HEK293 (cell line): ENCODE data around the gene FAM83C.

Source experiments
- AEBP2 ChIP-seq: fragments of 450-650 bp; formaldehyde crosslinking; IDR thresholded peaks from 2 replicates; pipeline ENCODE4 v1.5.1; 2016; ENCODE audit warnings: missing biosample characterization, missing genetic modification characterization, borderline replicate concordance
- KLF16 ChIP-seq: fragments of 450-650 bp; formaldehyde crosslinking; IDR thresholded peaks from 2 replicates; pipeline ENCODE4 v1.5.1; 2017; ENCODE audit warnings: missing biosample characterization, missing genetic modification characterization
- PRDM10 ChIP-seq: fragments of 450-650 bp; formaldehyde crosslinking; IDR thresholded peaks from 2 replicates; pipeline ENCODE4 v1.5.1; 2016; ENCODE audit warnings: missing biosample characterization, missing genetic modification characterization
- RBAK ChIP-seq: fragments of 450-650 bp; formaldehyde crosslinking; IDR thresholded peaks from 2 replicates; pipeline ENCODE4 v1.5.1; 2016; ENCODE audit warnings: missing biosample characterization, missing genetic modification characterization
- SP3 ChIP-seq: fragments of 450-650 bp; formaldehyde crosslinking; IDR thresholded peaks from 2 replicates; pipeline ENCODE4 v1.5.1; 2016; ENCODE audit warnings: missing biosample characterization, missing genetic modification characterization
- TCF7L2 ChIP-seq: IDR thresholded peaks from 2 replicates; pipeline ENCODE4 v1.6.1; 2011; ENCODE audit warnings: low read depth, mild to moderate bottlenecking, inconsistent platforms, low read length, moderate library complexity, borderline replicate concordance
- WT1 ChIP-seq: fragments of 450-650 bp; formaldehyde crosslinking; IDR thresholded peaks from 2 replicates; pipeline ENCODE4 v1.5.1; 2016; ENCODE audit warnings: missing biosample characterization, missing genetic modification characterization
- ZBTB20 ChIP-seq: fragments of 450-650 bp; formaldehyde crosslinking; IDR thresholded peaks from 2 replicates; pipeline ENCODE4 v1.5.1; 2016; ENCODE audit warnings: missing biosample characterization, missing genetic modification characterization
- ZFP37 ChIP-seq: fragments of 450-650 bp; formaldehyde crosslinking; IDR thresholded peaks from 2 replicates; pipeline ENCODE4 v1.5.1; 2016; ENCODE audit warnings: missing biosample characterization, missing genetic modification characterization
- ZIC2 ChIP-seq: fragments of 450-650 bp; formaldehyde crosslinking; IDR thresholded peaks from 2 replicates; pipeline ENCODE4 v1.5.1; 2016; ENCODE audit warnings: missing biosample characterization, missing genetic modification characterization
- ZNF114 ChIP-seq: fragments of 450-650 bp; formaldehyde crosslinking; IDR thresholded peaks from 2 replicates; pipeline ENCODE4 v1.5.0; 2017; ENCODE audit warnings: missing biosample characterization, missing genetic modification characterization
- ZNF2 ChIP-seq: fragments of 450-650 bp; formaldehyde crosslinking; IDR thresholded peaks from 2 replicates; pipeline ENCODE4 v1.5.1; 2016; ENCODE audit warnings: missing biosample characterization, missing genetic modification characterization
- ZNF221 ChIP-seq: fragments of 450-650 bp; formaldehyde crosslinking; IDR thresholded peaks from 2 replicates; pipeline ENCODE4 v1.5.1; 2017; ENCODE audit warnings: missing biosample characterization, missing genetic modification characterization, borderline replicate concordance
- ZNF23 ChIP-seq: fragments of 450-650 bp; formaldehyde crosslinking; IDR thresholded peaks from 2 replicates; pipeline ENCODE4 v1.5.1; 2016; ENCODE audit warnings: missing biosample characterization, missing genetic modification characterization, borderline replicate concordance
- ZNF324 ChIP-seq: fragments of 450-650 bp; formaldehyde crosslinking; IDR thresholded peaks from 2 replicates; pipeline ENCODE4 v1.5.1; 2016; ENCODE audit warnings: missing biosample characterization, missing genetic modification characterization
- ZNF426 ChIP-seq: fragments of 450-650 bp; formaldehyde crosslinking; IDR thresholded peaks from 2 replicates; pipeline ENCODE4 v1.5.1; 2017; ENCODE audit warnings: missing biosample characterization, missing genetic modification characterization, mild to moderate bottlenecking, inconsistent platforms, moderate library complexity
- ZNF510 ChIP-seq: fragments of 450-650 bp; formaldehyde crosslinking; IDR thresholded peaks from 2 replicates; pipeline ENCODE4 v1.5.1; 2018; ENCODE audit warnings: mild to moderate bottlenecking, missing genetic modification characterization, missing biosample characterization; ENCODE audit not compliant: insufficient replicate concordance
- ZNF513 ChIP-seq: fragments of 450-650 bp; IDR thresholded peaks from 2 replicates; pipeline ENCODE4 v1.5.1; 2018; ENCODE audit warnings: missing biosample characterization, missing genetic modification characterization
- ZNF571 ChIP-seq: fragments of 450-650 bp; formaldehyde crosslinking; IDR thresholded peaks from 2 replicates; pipeline ENCODE4 v1.5.0; 2017; ENCODE audit warnings: missing biosample characterization, missing genetic modification characterization
- ZNF610 ChIP-seq: fragments of 450-650 bp; formaldehyde crosslinking; IDR thresholded peaks from 2 replicates; pipeline ENCODE4 v1.5.1; 2016; ENCODE audit warnings: missing biosample characterization, missing genetic modification characterization, borderline replicate concordance
- ZNF707 ChIP-seq: fragments of 450-650 bp; formaldehyde crosslinking; IDR thresholded peaks from 2 replicates; pipeline ENCODE4 v1.5.1; 2016; ENCODE audit warnings: missing biosample characterization, missing genetic modification characterization
- ZNF76 ChIP-seq: fragments of 450-650 bp; formaldehyde crosslinking; IDR thresholded peaks from 2 replicates; pipeline ENCODE4; 2016; ENCODE audit warnings: low read depth, missing biosample characterization, missing genetic modification characterization, borderline replicate concordance
- ZNF777 ChIP-seq: fragments of 450-650 bp; formaldehyde crosslinking; IDR thresholded peaks from 2 replicates; pipeline ENCODE4 v1.5.1; 2017; ENCODE audit warnings: missing biosample characterization, missing genetic modification characterization, borderline replicate concordance
- ZNF785 ChIP-seq: fragments of 450-650 bp; formaldehyde crosslinking; IDR thresholded peaks from 2 replicates; pipeline ENCODE4 v1.5.1; 2016; ENCODE audit warnings: missing biosample characterization, missing genetic modification characterization
- ZSCAN23 ChIP-seq: fragments of 450-650 bp; formaldehyde crosslinking; IDR thresholded peaks from 2 replicates; pipeline ENCODE4 v1.5.1; 2016; ENCODE audit warnings: missing biosample characterization, missing genetic modification characterization
- ZSCAN5A ChIP-seq: fragments of 450-650 bp; formaldehyde crosslinking; IDR thresholded peaks from 2 replicates; pipeline ENCODE4 v1.5.1; 2016; ENCODE audit warnings: missing biosample characterization, missing genetic modification characterization
- ZXDB ChIP-seq: fragments of 450-650 bp; formaldehyde crosslinking; IDR thresholded peaks from 2 replicates; pipeline ENCODE4 v1.5.1; 2016; ENCODE audit warnings: missing biosample characterization, missing genetic modification characterization
- TF ChIP-seq, protein P1 (sequence below): fragments of 450-650 bp; formaldehyde crosslinking; IDR thresholded peaks from 2 replicates; pipeline ENCODE4 v1.5.1; 2016; ENCODE audit warnings: missing biosample characterization, missing genetic modification characterization, low read depth
- TF ChIP-seq, protein P2 (sequence below): fragments of 450-650 bp; formaldehyde crosslinking; IDR thresholded peaks from 2 replicates; pipeline ENCODE4 v1.5.1; 2016; ENCODE audit warnings: missing biosample characterization, missing genetic modification characterization

Gene FAM83C

DNA sequence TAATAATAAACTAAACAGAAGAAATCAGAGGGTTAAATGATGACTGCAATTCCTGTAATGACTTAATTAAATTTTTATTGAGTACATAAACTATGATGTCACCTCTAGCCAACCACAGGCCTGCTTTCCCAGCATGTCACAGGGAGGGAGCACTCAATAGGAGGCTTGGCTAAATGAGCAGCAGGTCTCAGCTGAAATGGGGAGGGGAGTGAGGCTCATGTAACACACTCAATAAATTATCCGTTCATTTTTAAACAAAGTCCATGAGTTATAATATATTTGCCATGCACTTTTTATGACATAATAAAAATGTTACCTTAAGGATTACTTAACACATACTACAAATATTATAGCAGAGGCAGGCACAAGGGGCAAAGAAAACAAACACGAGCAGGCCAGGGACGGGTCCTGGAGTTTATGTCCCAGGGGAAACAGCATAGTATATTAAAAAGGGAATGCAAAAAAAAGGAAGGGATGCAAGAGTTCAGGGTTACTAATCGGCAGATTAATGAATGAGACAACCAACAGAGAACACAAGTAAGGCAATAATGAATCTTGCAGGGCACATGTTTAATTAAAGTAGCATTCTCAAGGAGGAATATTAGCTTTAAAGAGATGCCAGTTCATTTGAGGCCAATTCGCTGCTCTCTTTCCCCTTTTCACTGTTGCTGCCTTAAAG is 27.1 kb upstream of the FAM83C start (continued):
- TF ChIP-seq PRDM10 (tag by site-specific recombination): peak; percentile 46; the same call in 1 of the 2 replicates
- TF ChIP-seq, protein P1, sequence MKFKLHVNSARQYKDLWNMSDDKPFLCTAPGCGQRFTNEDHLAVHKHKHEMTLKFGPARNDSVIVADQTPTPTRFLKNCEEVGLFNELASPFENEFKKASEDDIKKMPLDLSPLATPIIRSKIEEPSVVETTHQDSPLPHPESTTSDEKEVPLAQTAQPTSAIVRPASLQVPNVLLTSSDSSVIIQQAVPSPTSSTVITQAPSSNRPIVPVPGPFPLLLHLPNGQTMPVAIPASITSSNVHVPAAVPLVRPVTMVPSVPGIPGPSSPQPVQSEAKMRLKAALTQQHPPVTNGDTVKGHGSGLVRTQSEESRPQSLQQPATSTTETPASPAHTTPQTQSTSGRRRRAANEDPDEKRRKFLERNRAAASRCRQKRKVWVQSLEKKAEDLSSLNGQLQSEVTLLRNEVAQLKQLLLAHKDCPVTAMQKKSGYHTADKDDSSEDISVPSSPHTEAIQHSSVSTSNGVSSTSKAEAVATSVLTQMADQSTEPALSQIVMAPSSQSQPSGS (tag by site-specific recombination): peak; percentile 99
- TF ChIP-seq ZNF221 (tag by site-specific recombination): no peak
- peak; percentile 73 for TF ChIP-seq ZBTB20
- 0 out of 2 replicates have a peak, but pooled peaks have one; percentile 59 for TF ChIP-seq ZNF324
- no peak for TF ChIP-seq ZNF2 (tag by site-specific recombination)
- no peak for TF ChIP-seq KLF16 (tag by site-specific recombination)
- no peak for TF ChIP-seq ZNF426
- TF ChIP-seq ZIC2: peak; percentile 92
- no peak for TF ChIP-seq ZNF571 (tag by site-specific recombination)
- TF ChIP-seq ZNF707 (tag by site-specific recombination): no peak
- TF ChIP-seq ZNF513 (tag by site-specific recombination): no peak; the same call in 1 of the 2 replicates
- TF ChIP-seq TCF7L2: peak; percentile 60; the same call in 1 of the 2 replicates
- TF ChIP-seq, protein P2, sequence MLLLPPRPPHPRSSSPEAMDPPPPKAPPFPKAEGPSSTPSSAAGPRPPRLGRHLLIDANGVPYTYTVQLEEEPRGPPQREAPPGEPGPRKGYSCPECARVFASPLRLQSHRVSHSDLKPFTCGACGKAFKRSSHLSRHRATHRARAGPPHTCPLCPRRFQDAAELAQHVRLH: no peak
- no peak for TF ChIP-seq ZSCAN5A (tag by site-specific recombination)
- 0 out of 2 replicates have a peak, but pooled peaks have one; percentile 40 for TF ChIP-seq ZNF76 (tag by site-specific recombination)
- peak; percentile 95 for TF ChIP-seq ZXDB (tag by site-specific recombination)
- peak; percentile 87 for TF ChIP-seq ZSCAN23 (tag by site-specific recombination)
- no peak for TF ChIP-seq ZFP37 (tag by site-specific recombination)
- no peak for TF ChIP-seq ZNF23 (tag by site-specific recombination)
- no peak for TF ChIP-seq ZNF610
- peak; percentile 100 for TF ChIP-seq WT1
- TF ChIP-seq ZNF114 (tag by site-specific recombination): no peak
- TF ChIP-seq ZNF510 (tag by site-specific recombination): no peak
- TF ChIP-seq ZNF785 (tag by site-specific recombination): no peak
- TF ChIP-seq AEBP2 (tag by site-specific recombination): no peak
- TF ChIP-seq RBAK (tag by site-specific recombination): no peak
- peak; percentile 50 for TF ChIP-seq SP3
- no peak for TF ChIP-seq ZNF777 (tag by site-specific recombination)
